Measurements from ENCODE around the gene MMGT1.

Gene MMGT1

GRCh38 chrX:135973548-135974278, at the start of gene MMGT1:
TSS of gene MMGT1 (minus strand) at chrX:135973988. CDS start at chrX:135973675, 313 bp downstream.
- in situ Hi-C loops (cut with MboI; ENCODE audit: low sequenced_read_pairs), result no loop called here
- Histone ChIP-seq H3K27me3 (ENCODE audit: low read depth) (no peaks in the 10 kb centered on the region), H3K36me3 (replicated peaks) (peaks cover 9% of the 10 kb centered on the region), H3K4me1 (peaks cover 13% of the 10 kb centered on the region), H3K4me3 (peak within 1 kb of the TSS; percentile 98), H3K9me3 (no peaks in the 10 kb centered on the region)
- peak; percentile 81 to 94 for DNase-seq (ENCODE audit: low spot score in 2 of 2)

- in situ Hi-C loops (cut with MboI; ENCODE audit: low sequenced_read_pairs), result no loop called here
- Histone ChIP-seq H3K9me3 (no peaks in the 10 kb centered on the region), H3K36me3 (replicated peaks) (peaks cover 22% of the 10 kb centered on the region), H3K27me3 (ENCODE audit: low read depth) (no peaks in the 10 kb centered on the region), H3K4me1 (no peaks in the 10 kb centered on the region), H3K4me3 (no peak overlapping the region)
- no peak for DNase-seq (ENCODE audit: low spot score in 2 of 2)
These were observed 48.1 kb upstream of the MMGT1 start for GRCh38 chrX:136021903-136022302.

GRCh38 chrX:136021160-136021559, 47.4 kb upstream of the MMGT1 start:
- Histone ChIP-seq H3K9me3 (no peaks in the 10 kb centered on the region), H3K4me3 (no peak overlapping the region), H3K36me3 (replicated peaks) (peaks cover 22% of the 10 kb centered on the region), H3K27me3 (ENCODE audit: low read depth) (no peaks in the 10 kb centered on the region), H3K4me1 (no peaks in the 10 kb centered on the region)
- no peak for DNase-seq (ENCODE audit: low spot score in 2 of 2)
- in situ Hi-C loops (cut with MboI; ENCODE audit: low sequenced_read_pairs), result no loop called here

- no peak overlapping the region for H3K4me3 ChIP-seq
- no peak for DNase-seq (ENCODE audit: low spot score in 2 of 2)
- H3K36me3 ChIP-seq (replicated peaks), result peaks cover 16% of the 10 kb centered on the region
- no peaks in the 10 kb centered on the region for H3K27me3 ChIP-seq (ENCODE audit: low read depth)
- in situ Hi-C loops (cut with MboI; ENCODE audit: low sequenced_read_pairs), result no loop called here
- H3K4me1 ChIP-seq, result no peaks in the 10 kb centered on the region
- no peaks in the 10 kb centered on the region for H3K9me3 ChIP-seq
These were observed 45.4 kb upstream of the MMGT1 start for GRCh38 chrX:136019226-136019625.

- in situ Hi-C loops (cut with MboI; ENCODE audit: low sequenced_read_pairs), result no loop called here
- 0 out of 2 replicates have a peak, but pooled peaks cover 7% of the 10 kb centered on the region for H3K36me3 ChIP-seq (replicated peaks)
These were observed 43.1 kb upstream of the MMGT1 start for GRCh38 chrX:136016881-136017280.

GRCh38 chrX:136015016-136015415, 41.2 kb upstream of the MMGT1 start:
- Histone ChIP-seq H3K4me3 (no peak overlapping the region), H3K36me3 (replicated peaks) (peaks cover 10% of the 10 kb centered on the region), H3K4me1 (no peaks in the 10 kb centered on the region), H3K27me3 (ENCODE audit: low read depth) (no peaks in the 10 kb centered on the region), H3K9me3 (no peaks in the 10 kb centered on the region)
- no peak for DNase-seq (ENCODE audit: low spot score in 2 of 2)
- in situ Hi-C loops (cut with MboI; ENCODE audit: low sequenced_read_pairs), result no loop called here

More at GRCh38 chrX:136016881-136017280, 43.1 kb upstream of the MMGT1 start:
- Histone ChIP-seq H3K4me3 (no peak overlapping the region), H3K4me1 (no peaks in the 10 kb centered on the region), H3K27me3 (ENCODE audit: low read depth) (no peaks in the 10 kb centered on the region), H3K9me3 (no peaks in the 10 kb centered on the region)
- no peak for DNase-seq (ENCODE audit: low spot score in 2 of 2)

- no peak for DNase-seq (ENCODE audit: low spot score in 2 of 2)
- H3K4me3 ChIP-seq, result no peak overlapping the region
- in situ Hi-C loops (cut with MboI; ENCODE audit: low sequenced_read_pairs), result no loop called here
- H3K36me3 ChIP-seq (replicated peaks), result no peaks in the 10 kb centered on the region
- H3K27me3 ChIP-seq (ENCODE audit: low read depth), result no peaks in the 10 kb centered on the region
- H3K9me3 ChIP-seq, result no peaks in the 10 kb centered on the region
- peaks cover 24% of the 10 kb centered on the region for H3K4me1 ChIP-seq
These were observed 14.5 kb upstream of the MMGT1 start for GRCh38 chrX:135988245-135988644.

GRCh38 chrX:135985973-135986310, 12.2 kb upstream of the MMGT1 start:
- no peaks in the 10 kb centered on the region for H3K36me3 ChIP-seq (replicated peaks)
- DNase-seq (ENCODE audit: low spot score in 2 of 2), result peak in 1 of 2 experiments; percentile 31
- peaks cover 24% of the 10 kb centered on the region for H3K4me1 ChIP-seq
- no peaks in the 10 kb centered on the region for H3K27me3 ChIP-seq (ENCODE audit: low read depth)
- peak overlapping the region; percentile 84 for H3K4me3 ChIP-seq
- in situ Hi-C loops (cut with MboI; ENCODE audit: low sequenced_read_pairs), result no loop called here
- no peaks in the 10 kb centered on the region for H3K9me3 ChIP-seq

GRCh38 chrX:135985157-135985972, 11.6 kb upstream of the MMGT1 start, which contains the start of gene SLC9A6:
TSS of gene SLC9A6 (plus strand) at chrX:135985435. CDS start at chrX:135985659, 224 bp downstream.
- Histone ChIP-seq H3K9me3 (no peaks in the 10 kb centered on the region), H3K36me3 (replicated peaks) (no peaks in the 10 kb centered on the region), H3K27me3 (ENCODE audit: low read depth) (no peaks in the 10 kb centered on the region), H3K4me3 (peak within 1 kb of the TSS; percentile 84), H3K4me1 (peaks cover 21% of the 10 kb centered on the region)
- in situ Hi-C loops (cut with MboI; ENCODE audit: low sequenced_read_pairs), result no loop called here
- peak; percentile 84 to 88 for DNase-seq (ENCODE audit: low spot score in 2 of 2)

GRCh38 chrX:135984791-135985156, 11.0 kb upstream of the MMGT1 start:
- Histone ChIP-seq H3K4me3 (peak overlapping the region; percentile 84), H3K9me3 (no peaks in the 10 kb centered on the region), H3K4me1 (peaks cover 21% of the 10 kb centered on the region), H3K27me3 (ENCODE audit: low read depth) (no peaks in the 10 kb centered on the region), H3K36me3 (replicated peaks) (no peaks in the 10 kb centered on the region)
- in situ Hi-C loops (cut with MboI; ENCODE audit: low sequenced_read_pairs), result no loop called here
- no peak for DNase-seq (ENCODE audit: low spot score in 2 of 2)

- Histone ChIP-seq H3K9me3 (no peaks in the 10 kb centered on the region), H3K27me3 (ENCODE audit: low read depth) (no peaks in the 10 kb centered on the region), H3K4me3 (peak overlapping the region; percentile 84)
These were observed 10.5 kb upstream of the MMGT1 start for GRCh38 chrX:135984256-135984655.

GRCh38 chrX:135982860-135983259, 9.1 kb upstream of the MMGT1 start:
- H3K4me3 ChIP-seq, result no peak overlapping the region
- no peak for DNase-seq (ENCODE audit: low spot score in 2 of 2)
- H3K36me3 ChIP-seq (replicated peaks), result no peaks in the 10 kb centered on the region
- in situ Hi-C loops (cut with MboI; ENCODE audit: low sequenced_read_pairs), result no loop called here
- peaks cover 18% of the 10 kb centered on the region for H3K4me1 ChIP-seq
- no peaks in the 10 kb centered on the region for H3K9me3 ChIP-seq
- H3K27me3 ChIP-seq (ENCODE audit: low read depth), result no peaks in the 10 kb centered on the region

More at GRCh38 chrX:135984256-135984655, 10.5 kb upstream of the MMGT1 start:
- no peaks in the 10 kb centered on the region for H3K36me3 ChIP-seq (replicated peaks)
- no peak for DNase-seq (ENCODE audit: low spot score in 2 of 2)
- H3K4me1 ChIP-seq, result peaks cover 21% of the 10 kb centered on the region
- in situ Hi-C loops (cut with MboI; ENCODE audit: low sequenced_read_pairs), result no loop called here

GRCh38 chrX:135981668-135982067, 7.9 kb upstream of the MMGT1 start:
- in situ Hi-C loops (cut with MboI; ENCODE audit: low sequenced_read_pairs), result no loop called here
- Histone ChIP-seq H3K4me1 (peaks cover 10% of the 10 kb centered on the region), H3K4me3 (no peak overlapping the region), H3K36me3 (replicated peaks) (no peaks in the 10 kb centered on the region), H3K27me3 (ENCODE audit: low read depth) (no peaks in the 10 kb centered on the region), H3K9me3 (no peaks in the 10 kb centered on the region)
- no peak for DNase-seq (ENCODE audit: low spot score in 2 of 2)

- no peak for DNase-seq (ENCODE audit: low spot score in 2 of 2)
- peaks cover 7% of the 10 kb centered on the region for H3K4me1 ChIP-seq
- no peaks in the 10 kb centered on the region for H3K27me3 ChIP-seq (ENCODE audit: low read depth)
- in situ Hi-C loops (cut with MboI; ENCODE audit: low sequenced_read_pairs), result no loop called here
- no peak overlapping the region for H3K4me3 ChIP-seq
- no peaks in the 10 kb centered on the region for H3K9me3 ChIP-seq
- H3K36me3 ChIP-seq (replicated peaks), result no peaks in the 10 kb centered on the region
These were observed 7.2 kb upstream of the MMGT1 start for GRCh38 chrX:135981010-135981409.

Data from HAP-1 (cell line).